Mesothelial cell of epicardium (in vitro differentiated cells): ENCODE results near the gene UFSP1. TPM values are rescaled to one million over a fixed set of nuclear protein-coding genes. Genes with fewer than 3 reads are reported as not detected.

Experiments used
- DNase-seq, 2 experiments: peaks; one replicate each; pipeline ENCODE4 v3.0.0; 2021; ENCODE audit warnings: low spot score in 2 of 2; ENCODE audit not compliant: unreplicated experiment in 2 of 2
- H3K27ac Mint-ChIP-seq: 2 replicates; pipeline ENCODE4 v1.8.0; 2021; ENCODE audit warnings: mixed read lengths
- H3K27me3 Mint-ChIP-seq: 2 replicates; pipeline ENCODE4 v1.8.0; 2021; ENCODE audit warnings: low read depth, mixed read lengths
- H3K36me3 Mint-ChIP-seq: 2 replicates; pipeline ENCODE4 v1.8.0; 2021; ENCODE audit warnings: mixed read lengths
- H3K4me1 Mint-ChIP-seq: 2 replicates; pipeline ENCODE4 v1.8.0; 2021; ENCODE audit warnings: mixed read lengths
- H3K4me3 Mint-ChIP-seq: 2 replicates; pipeline ENCODE4 v1.8.0; 2021; ENCODE audit warnings: mild to moderate bottlenecking, moderate library complexity, mixed read lengths
- H3K9me3 Mint-ChIP-seq: 2 replicates; pipeline ENCODE4 v1.8.0; 2021; ENCODE audit warnings: mixed read lengths
- CTCF ChIP-seq: fragments of 200-600 bp; sonication (generic); IDR thresholded peaks from one replicate; pipeline ENCODE4 v1.5.0; 2021; ENCODE audit warnings: antibody characterized with exemption; ENCODE audit not compliant: unreplicated experiment
- total RNA-seq: library from RNA; stranded (reverse); gene quantifications from 3 replicates; pipeline ENCODE4 v1.2.1, GENCODE V29; 2021

UFSP1 gene
- total RNA-seq, 1 donor from 2014 or later = 6.0 TPM

GRCh38 chr7:100895956-100896731 lies 6.6 kb upstream of the UFSP1 start:
- Mint-ChIP-seq H3K9me3 (no peaks in the 10 kb centered on the region), H3K4me1 (peaks cover 25% of the 10 kb centered on the region)

GRCh38 chr7:100895701-100895955 lies 6.1 kb upstream of the UFSP1 start, which contains the start of gene ACHE:
Gene ACHE (minus strand): TSS chr7:100895888. CDS start chr7:100894232, 1,656 bp downstream.
- peak within 1 kb of the TSS; percentile 68 for H3K27ac Mint-ChIP-seq

More at GRCh38 chr7:100895956-100896731, 6.6 kb upstream of the UFSP1 start:
- Mint-ChIP-seq H3K27me3 (peaks cover 22% of the 10 kb centered on the region), H3K4me3 (peak overlapping the region; percentile 75), H3K36me3 (no peaks in the 10 kb centered on the region), H3K27ac (peak overlapping the region; percentile 68)
- no peak for TF ChIP-seq CTCF
- DNase-seq = no peak

GRCh38 chr7:100894860-100895700 lies 5.6 kb upstream of the UFSP1 start:
- Mint-ChIP-seq H3K27ac (no peak overlapping the region), H3K36me3 (no peaks in the 10 kb centered on the region), H3K4me1 (peaks cover 33% of the 10 kb centered on the region), H3K9me3 (no peaks in the 10 kb centered on the region), H3K27me3 (peaks cover 21% of the 10 kb centered on the region), H3K4me3 (peak overlapping the region; percentile 66)
- peak; percentile 92 for TF ChIP-seq CTCF
- peak; percentile 63 to 92 for DNase-seq

More at GRCh38 chr7:100895701-100895955, 6.1 kb upstream of the UFSP1 start, which contains the start of gene ACHE:
- no peak for TF ChIP-seq CTCF
- Mint-ChIP-seq H3K36me3 (no peaks in the 10 kb centered on the region), H3K4me3 (peak within 1 kb of the TSS; percentile 75), H3K4me1 (peaks cover 28% of the 10 kb centered on the region), H3K27me3 (peaks cover 22% of the 10 kb centered on the region), H3K9me3 (no peaks in the 10 kb centered on the region)
- DNase-seq = no peak

- Mint-ChIP-seq H3K9me3 (no peaks in the 10 kb centered on the region), H3K4me3 (peak overlapping the region; percentile 62), H3K27me3 (peaks cover 19% of the 10 kb centered on the region), H3K4me1 (peaks cover 34% of the 10 kb centered on the region), H3K36me3 (no peaks in the 10 kb centered on the region), H3K27ac (peak overlapping the region; percentile 75)
- TF ChIP-seq CTCF = no peak
- DNase-seq = no peak
Observed at GRCh38 chr7:100893910-100894721, 4.6 kb upstream of the UFSP1 start.

- H3K9me3 Mint-ChIP-seq = no peaks in the 10 kb centered on the region
- TF ChIP-seq CTCF = no peak
- H3K4me1 Mint-ChIP-seq = peaks cover 37% of the 10 kb centered on the region
- no peak for DNase-seq
- H3K27me3 Mint-ChIP-seq = peaks cover 19% of the 10 kb centered on the region
- no peak overlapping the region for H3K27ac Mint-ChIP-seq
- no peaks in the 10 kb centered on the region for H3K36me3 Mint-ChIP-seq
- peak overlapping the region; percentile 62 for H3K4me3 Mint-ChIP-seq
Observed at GRCh38 chr7:100893318-100893895, 3.9 kb upstream of the UFSP1 start.
